IMR-90 (cell line): ENCODE data around the gene NPBWR2.

ENCODE experiments used
- CEBPB ChIP-seq: IDR thresholded peaks from 2 replicates; pipeline ENCODE4 v1.6.1; 2012; ENCODE audit warnings: low read depth, low read length, improper control_type of control experiment
- CTCF ChIP-seq: conservative IDR thresholded peaks from 2 replicates; pipeline ENCODE4 v1.5.1; 2012; ENCODE audit warnings: mild to moderate bottlenecking, low read depth, low read length, improper control_type of control experiment
- MAFK ChIP-seq: IDR thresholded peaks from 2 replicates; pipeline ENCODE4 v1.6.1; 2012; ENCODE audit warnings: low read depth, low read length, improper control_type of control experiment
- NFE2L2 ChIP-seq: fragments of 150-350 bp; IDR thresholded peaks from 2 replicates; pipeline ENCODE4 v1.6.1; 2016; ENCODE audit warnings: low read depth, mild to moderate bottlenecking, low read length
- POLR2A ChIP-seq: IDR thresholded peaks from 2 replicates; pipeline ENCODE4 v1.6.1; 2012; ENCODE audit warnings: mild to moderate bottlenecking, low read depth, low read length
- RAD21 ChIP-seq: IDR thresholded peaks from 2 replicates; pipeline ENCODE4 v1.6.1; 2012; ENCODE audit warnings: low read length, improper control_type of control experiment
- SMC3 ChIP-seq: fragments of 150-350 bp; IDR thresholded peaks from 2 replicates; pipeline ENCODE4 v1.6.1; 2016; ENCODE audit warnings: low read depth, mild to moderate bottlenecking, antibody characterized with exemption, low read length, moderate library complexity

- TF ChIP-seq CTCF (no peak), POLR2A (no peak), NFE2L2 (no peak), RAD21 (no peak), MAFK (no peak), SMC3 (no peak), CEBPB (no peak)
These were observed 51.9 kb downstream of the NPBWR2 start for GRCh38 chr20:64055396-64055892.
